Lung (tissue), 12 donors: ENCODE measurements around the gene HHLA2. TPM values are rescaled to one million over a fixed set of nuclear protein-coding genes. Genes with fewer than 3 reads are reported as not detected.
"Not testable (repeated sequence)": the region's sequence is repeated elsewhere in the genome, so short reads cannot be mapped to it uniquely, and the experiment has no call there.

Experiments used
- ATAC-seq: fragments of 200-7000 bp; cut with Tn5 transposase; one replicate; pipeline ENCODE4 v1.9.1; 2020; ENCODE audit warnings: moderate number of reproducible peaks; ENCODE audit not compliant: insufficient read depth, low FRiP score
- DNase-seq, 3 donors: peaks; one replicate each; pipeline ENCODE4 v3.0.0-alpha.2; 2013 to 2017
- H3K27ac ChIP-seq, 2 donors: one replicate each; pipeline ENCODE4 v1.5.1; 2013; ENCODE audit warnings: mild to moderate bottlenecking in 2 of 2, moderate library complexity in 2 of 2, control low read depth in 1 of 2, inconsistent platforms in 1 of 2, low read depth in 1 of 2, low read length in 1 of 2
- H3K27me3 ChIP-seq, 3 donors: one replicate each; pipeline ENCODE4 v1.5.1; 2013; ENCODE audit warnings: low read length in 2 of 3; ENCODE audit not compliant: control insufficient read depth in 3 of 3, insufficient read depth in 3 of 3
- H3K36me3 ChIP-seq, 4 donors: one replicate each; pipeline ENCODE4 v1.5.1; 2013; ENCODE audit warnings: low read length in 4 of 4, mild to moderate bottlenecking in 1 of 4, moderate library complexity in 1 of 4; ENCODE audit not compliant: control insufficient read depth in 4 of 4, insufficient read depth in 4 of 4
- H3K4me1 ChIP-seq, 5 donors: one replicate each; pipeline ENCODE4 v1.5.1; 2013; ENCODE audit warnings: low read length in 5 of 5, mild to moderate bottlenecking in 2 of 5, moderate library complexity in 1 of 5; ENCODE audit not compliant: control insufficient read depth in 5 of 5, insufficient read depth in 5 of 5
- H3K4me3 ChIP-seq: one replicate; pipeline ENCODE4 v1.5.1; 2013; ENCODE audit warnings: mild to moderate bottlenecking, control low read depth, moderate library complexity
- H3K9ac ChIP-seq, 2 donors: one replicate each; pipeline ENCODE4 v1.5.1; 2013; ENCODE audit warnings: low read length in 2 of 2, control low read depth in 1 of 2; ENCODE audit not compliant: insufficient read depth in 1 of 2
- H3K9me3 ChIP-seq, 4 donors: one replicate each; pipeline ENCODE4 v1.5.1; 2013; ENCODE audit warnings: low read length in 3 of 4, mild to moderate bottlenecking in 1 of 4, moderate library complexity in 1 of 4; ENCODE audit not compliant: control insufficient read depth in 4 of 4, insufficient read depth in 3 of 4
- CTCF ChIP-seq: IDR thresholded peaks from 2 replicates; pipeline ENCODE4 v1.5.1; 2012; ENCODE audit warnings: mild to moderate bottlenecking; ENCODE audit errors: control extremely low read depth, extremely low read depth
- WGBS, 2 donors: extraction: QIAGEN DNeasy Blood & Tissue Kit; methylation state at CpG; one replicate each; pipeline ENCODE4 v1.1.7; 2013; 5-methylcytosine and 5-hydroxymethylcytosine counted together
- polyA plus RNA-seq, 2 donors: library from polyadenylated mRNA; stranded (reverse); fragments of 200-250 nt; gene quantifications; one replicate each; pipeline ENCODE4 v1.2.1, GENCODE V29; 2013
- total RNA-seq, 2 donors: library from RNA; depleted of rRNA in 1 of 2; stranded (reverse); fragments of >200 nt in 1 of 2; gene quantifications; one replicate each; pipeline ENCODE4 v1.2.1, GENCODE V29; 2014 to 2021
- donor health status: control.
- donor health status: control.
- donor health status: Bipolar disorder and iron deficiency.
- donor health status: healthy.
- donor health status: DM: yes; HTN: yes; CAD: no.

Gene HHLA2
- total and polyA plus RNA-seq, 4 donors: 1.8 to 20.2 (median 3.5) TPM

DNA sequence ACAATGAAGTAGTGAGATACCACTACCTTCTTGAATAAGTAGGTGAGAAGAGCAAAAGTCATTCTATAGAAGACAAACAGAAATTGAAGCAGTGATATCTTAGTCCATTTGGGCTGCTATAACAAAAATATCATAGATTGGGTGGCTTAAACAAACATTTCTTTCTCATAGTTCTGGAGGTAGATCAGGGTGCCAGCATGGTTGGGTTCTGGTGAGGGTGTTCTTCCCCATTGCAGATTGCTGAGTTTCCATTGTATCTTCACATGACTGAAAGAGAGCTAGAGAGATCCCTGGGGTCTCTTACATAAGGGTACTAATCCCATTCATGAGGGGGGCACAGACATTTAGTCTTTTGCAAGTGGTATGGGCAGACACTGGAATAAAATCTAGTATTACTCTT, 41.2 kb upstream of the HHLA2 start:
- no peaks in the 10 kb centered on the region for H3K9me3 ChIP-seq
- DNase-seq (no peak), ATAC-seq (no peak)
- H3K27me3 ChIP-seq: no peaks in the 10 kb centered on the region
- H3K9ac ChIP-seq: no peak overlapping the region
- TF ChIP-seq CTCF: no peak
- H3K4me3 ChIP-seq: no peak overlapping the region
- H3K36me3 ChIP-seq: no peaks in the 10 kb centered on the region
- H3K4me1 ChIP-seq: no peaks in the 10 kb centered on the region
- H3K27ac ChIP-seq: no peak overlapping the region

GRCh38 chr3:108264534-108265298, 31.6 kb upstream of the HHLA2 start:
- H3K27me3 ChIP-seq, DNase-seq, H3K36me3 ChIP-seq, H3K27ac ChIP-seq, H3K4me3 ChIP-seq, H3K9me3 ChIP-seq, ATAC-seq, H3K4me1 ChIP-seq, H3K9ac ChIP-seq: not testable (repeated sequence)
- 75 to 83% methylated on average over 5 of the region's 5 CpGs for WGBS, 2 donors

GRCh38 chr3:108268235-108268634, 28.1 kb upstream of the HHLA2 start:
- not testable (repeated sequence) for DNase-seq
- WGBS, 2 donors: 98 to 99% methylated on average over 3 of the region's 3 CpGs

GRCh38 chr3:108271626-108272025, 24.7 kb upstream of the HHLA2 start:
- no peaks in the 10 kb centered on the region for H3K27me3 ChIP-seq
- no peak overlapping the region for H3K4me3 ChIP-seq
- H3K9me3 ChIP-seq: no peaks in the 10 kb centered on the region
- H3K9ac ChIP-seq: no peak overlapping the region
- no peaks in the 10 kb centered on the region for H3K36me3 ChIP-seq
- 46 to 73% methylated on average over 2 of the region's 2 CpGs for whole genome bisulfite sequencing, 2 donors
- peaks cover 0 to 4% (median 0%) of the 10 kb centered on the region in 5 donors for H3K4me1 ChIP-seq
- DNase-seq (no peak), ATAC-seq (no peak)
- no peak for TF ChIP-seq CTCF
- no peak overlapping the region for H3K27ac ChIP-seq

More at GRCh38 chr3:108268235-108268634, 28.1 kb upstream of the HHLA2 start:
- ATAC-seq, H3K27me3 ChIP-seq, H3K36me3 ChIP-seq, H3K9me3 ChIP-seq, H3K27ac ChIP-seq, H3K4me1 ChIP-seq, H3K9ac ChIP-seq, H3K4me3 ChIP-seq: not testable (repeated sequence)

DNA sequence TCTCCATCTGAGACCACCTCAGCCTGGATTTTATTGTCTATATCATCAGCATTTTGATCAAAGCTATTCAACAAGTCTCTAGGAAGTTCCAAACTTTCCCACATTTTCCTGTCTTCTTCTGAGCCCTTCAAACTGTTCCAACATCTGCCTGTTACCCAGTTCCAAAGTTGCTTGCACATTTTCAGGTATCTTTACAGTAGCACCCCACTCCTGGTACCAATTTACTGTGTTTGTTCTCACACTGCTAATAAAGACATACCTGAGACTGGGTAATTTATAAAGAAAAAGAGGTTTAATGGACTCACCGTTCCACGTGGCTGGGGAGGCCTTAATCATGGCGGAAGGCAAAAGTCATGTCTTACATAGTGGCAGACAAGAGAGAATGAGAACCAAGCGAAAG, 17.3 kb upstream of the HHLA2 start:
- not testable (repeated sequence) for DNase-seq, H3K27ac ChIP-seq, H3K9ac ChIP-seq, ATAC-seq, H3K4me1 ChIP-seq, H3K36me3 ChIP-seq, H3K27me3 ChIP-seq, H3K4me3 ChIP-seq
- WGBS, 2 donors: 71 to 83% methylated on average over 4 of the region's 4 CpGs
- H3K9me3 ChIP-seq: peaks cover 0 to 11% (median 5%) of the 10 kb centered on the region in 4 donors
